GF-D8 (cell line): Measurements from ENCODE around the gene MAN2B1.
A peak's percentile ranks its signal among the peaks of the same experiment; 100 is the strongest.

Source experiments
- DNase-seq: peaks from one replicate; lab custom pipeline; 2025; lab: John Stamatoyannopoulos, UW

Gene MAN2B1

GRCh38 chr19:12611361-12611699 lies 55.2 kb downstream of the MAN2B1 start:
- DNase-seq = no peak

- DNase-seq = peak; percentile 88
These were observed 55.8 kb downstream of the MAN2B1 start, which contains the start of the genes ZNF490 and ZNF791 for GRCh38 chr19:12610540-12611360. ZNF490 (minus strand) TSS chr19:12610813; CDS start chr19:12610680, 133 bp downstream. ZNF791 (plus strand) TSS chr19:12610920; CDS start chr19:12611080, 160 bp downstream.

GRCh38 chr19:12607631-12608030 lies 58.9 kb downstream of the MAN2B1 start:
- no peak for DNase-seq

- DNase-seq = no peak
These were observed 59.7 kb downstream of the MAN2B1 start for GRCh38 chr19:12606796-12607195.

- DNase-seq = no peak
These were observed 62.8 kb downstream of the MAN2B1 start for GRCh38 chr19:12603714-12604113.

- no peak for DNase-seq
These were observed 68.9 kb downstream of the MAN2B1 start for GRCh38 chr19:12597594-12597993.

- DNase-seq = no peak
These were observed 69.5 kb downstream of the MAN2B1 start for GRCh38 chr19:12596927-12597548.
